H1 (cell line): ENCODE measurements around the gene SDHAF2. TPM values are rescaled to one million over a fixed set of nuclear protein-coding genes. Genes with fewer than 3 reads are reported as not detected.

ENCODE experiments used
- BACH1 ChIP-seq: IDR thresholded peaks from 2 replicates; pipeline ENCODE4 v1.6.1; 2012; ENCODE audit warnings: low read length, improper control_type of control experiment
- FOSL1 ChIP-seq: IDR thresholded peaks from 2 replicates; pipeline ENCODE4 v1.6.1; 2011; ENCODE audit warnings: mild to moderate bottlenecking, low read depth, low read length, moderate library complexity; ENCODE audit not compliant: insufficient read depth
- SP1 ChIP-seq: IDR thresholded peaks from 2 replicates; pipeline ENCODE4 v1.6.1; 2011; ENCODE audit warnings: low read depth, low read length
- polyA plus RNA-seq, 7 experiments: library from polyadenylated mRNA; depleted of rRNA in 3 of 7; stranded (reverse) in 5 of 7; unstranded in 2 of 7; fragments of >200 nt in 5 of 7; fragments of 200-250 nt in 2 of 7; gene quantifications; 1 replicate in 5 of 7; 2 replicates in 1 of 7; 4 replicates in 1 of 7; pipeline versions ENCODE4 v1.2.1 to v1.2.3, GENCODE V29; 2011 to 2013; ENCODE audit warnings: missing spikeins in 2 of 7, mixed read lengths in 2 of 7
- total RNA-seq: library from RNA; stranded (reverse); fragmentation: NEBNext Ultra II Directional; extraction: Animal tissue kit (Norgen Biotek cat#: 25700); gene quantifications from 2 replicates; pipeline ENCODE4 v1.2.1, GENCODE V29; 2021
- TF ChIP-seq, protein P1 (sequence below): IDR thresholded peaks from 2 replicates; pipeline ENCODE4 v1.6.1; 2012; ENCODE audit warnings: inconsistent platforms

Gene SDHAF2
- total and polyA plus RNA-seq, 2 of the 8 experiments (the other 6 are each of a cell fraction or from before 2014, with no cell fraction given), result 41.0 to 114 TPM

DNA sequence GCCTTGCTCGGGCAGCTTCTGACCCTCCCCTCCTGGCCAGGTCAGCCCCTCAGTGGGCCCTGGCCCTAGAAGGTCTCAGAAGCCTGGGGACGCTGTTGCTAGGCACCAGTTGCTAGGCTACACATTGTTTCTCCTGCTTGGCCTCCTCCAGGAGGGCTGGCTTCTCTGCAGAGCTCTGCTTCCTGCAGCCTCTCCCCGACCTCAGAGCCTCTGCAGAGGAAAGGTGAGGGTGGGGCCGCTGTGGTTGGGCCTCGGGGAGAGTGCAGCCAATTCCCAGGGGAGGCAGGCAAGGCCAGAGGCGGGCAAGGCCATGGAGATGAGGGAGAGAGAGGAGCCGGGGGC lies 51.0 kb downstream of the SDHAF2 start (continued):
- no peak for TF ChIP-seq SP1
- TF ChIP-seq, protein P1, sequence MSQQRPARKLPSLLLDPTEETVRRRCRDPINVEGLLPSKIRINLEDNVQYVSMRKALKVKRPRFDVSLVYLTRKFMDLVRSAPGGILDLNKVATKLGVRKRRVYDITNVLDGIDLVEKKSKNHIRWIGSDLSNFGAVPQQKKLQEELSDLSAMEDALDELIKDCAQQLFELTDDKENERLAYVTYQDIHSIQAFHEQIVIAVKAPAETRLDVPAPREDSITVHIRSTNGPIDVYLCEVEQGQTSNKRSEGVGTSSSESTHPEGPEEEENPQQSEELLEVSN, result no peak
- no peak for TF ChIP-seq BACH1
- no peak for TF ChIP-seq FOSL1
